SH-SY5Y (cell line): Measurements from ENCODE around the gene MAP1B.

ENCODE experiments used
- GATA2 ChIP-seq: IDR thresholded peaks from 2 replicates; pipeline ENCODE4 v1.6.1; 2011; ENCODE audit warnings: mild to moderate bottlenecking, low read depth, low read length
- GATA3 ChIP-seq: IDR thresholded peaks from 2 replicates; pipeline ENCODE4 v1.6.1; 2011; ENCODE audit warnings: low read depth, mild to moderate bottlenecking, low read length, moderate library complexity

DNA sequence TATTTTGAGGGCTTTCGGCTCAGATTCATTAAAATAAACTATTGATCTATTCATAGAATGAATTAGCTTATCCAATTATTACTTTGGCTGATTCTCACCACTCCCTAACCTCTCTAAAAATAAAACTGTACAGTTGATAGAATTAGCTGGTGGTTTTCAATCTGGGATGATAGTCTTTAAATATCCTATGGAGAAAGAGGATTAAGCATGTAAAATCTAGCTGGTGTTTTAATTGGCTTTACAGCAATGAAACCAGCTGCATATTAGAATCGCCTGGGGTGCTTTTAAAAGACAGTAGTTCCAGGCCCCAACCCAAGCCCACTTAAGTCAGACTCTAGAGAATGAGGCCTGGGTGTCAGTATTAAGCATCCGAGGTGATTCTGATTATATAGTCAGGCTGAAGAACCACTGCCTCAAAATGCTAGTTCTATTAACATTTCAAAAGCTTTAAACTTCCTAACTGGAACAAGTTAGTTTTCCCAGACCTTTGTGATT is 95.1 kb downstream of the MAP1B start:
- TF ChIP-seq GATA2 (no peak), GATA3 (no peak)
